ENCODE data around the gene NEK1.
A peak's percentile ranks its signal among the peaks of the same experiment; 100 is the strongest.

NEK1 gene

GRCh38 chr4:169612871-169613859 is 782 bp upstream of the NEK1 start:
- Histone ChIP-seq H4K20me1 (ENCODE audit: insufficient read depth, low read length) (no peaks in the 10 kb centered on the region), H3K4me1 (ENCODE audit: low read length) (peaks cover 9% of the 10 kb centered on the region), H3F3A (ENCODE audit: insufficient read depth, low read length) (peaks cover 20% of the 10 kb centered on the region), H3K4me2 (ENCODE audit: low read depth, low read length) (peak overlapping the region; percentile 89), H3K4me3 (ENCODE audit: low read length) (peak overlapping the region; percentile 63), H3K27ac (ENCODE audit: low read length) (peak overlapping the region; percentile 97; the same call in 1 of the 2 replicates), H3K36me3 (replicated peaks; ENCODE audit: insufficient read depth, low read length) (no peaks in the 10 kb centered on the region), H2AFZ (ENCODE audit: low read length) (peak overlapping the region; percentile 54), H3K27me3 (replicated peaks; ENCODE audit: insufficient read depth, low read length) (no peaks in the 10 kb centered on the region), H3K79me2 (ENCODE audit: low read length) (peaks cover 21% of the 10 kb centered on the region), H3K9me2 (replicated peaks; ENCODE audit: insufficient read depth, low read length) (no peaks in the 10 kb centered on the region), H3K9ac (ENCODE audit: low read length) (peak overlapping the region; percentile 50; the same call in 1 of the 2 replicates), H3K9me3 (replicated peaks; ENCODE audit: insufficient read depth, low read length) (no peaks in the 10 kb centered on the region)
- peak; percentile 75 for DNase-seq
- TF ChIP-seq EZH2phosphoT487 (IDR thresholded peaks at IDR 0.05; ENCODE audit: low read length) (no peak), EZH2 (optimal IDR thresholded peaks at IDR 0.05; ENCODE audit: low read depth, low read length) (no peak), CTCF (IDR thresholded peaks at IDR 0.05; ENCODE audit: low read length) (peak; percentile 76)

GRCh38 chr4:169611157-169611556 is 1.2 kb downstream of the NEK1 start:
- Histone ChIP-seq H3K27ac (ENCODE audit: low read length) (peak overlapping the region; percentile 97; the same call in 1 of the 2 replicates), H3K4me1 (ENCODE audit: low read length) (peaks cover 9% of the 10 kb centered on the region), H3K27me3 (replicated peaks; ENCODE audit: insufficient read depth, low read length) (no peaks in the 10 kb centered on the region), H3K4me2 (ENCODE audit: low read depth, low read length) (peak overlapping the region; percentile 73), H2AFZ (ENCODE audit: low read length) (no peak overlapping the region; the same call in 1 of the 2 replicates), H3K79me2 (ENCODE audit: low read length) (peaks cover 32% of the 10 kb centered on the region), H4K20me1 (ENCODE audit: insufficient read depth, low read length) (no peaks in the 10 kb centered on the region), H3K36me3 (replicated peaks; ENCODE audit: insufficient read depth, low read length) (no peaks in the 10 kb centered on the region), H3K4me3 (ENCODE audit: low read length) (peak overlapping the region; percentile 78), H3F3A (ENCODE audit: insufficient read depth, low read length) (peaks cover 20% of the 10 kb centered on the region), H3K9ac (ENCODE audit: low read length) (peak overlapping the region; percentile 93; the same call in 1 of the 2 replicates), H3K9me3 (replicated peaks; ENCODE audit: insufficient read depth, low read length) (no peaks in the 10 kb centered on the region), H3K9me2 (replicated peaks; ENCODE audit: insufficient read depth, low read length) (no peaks in the 10 kb centered on the region)
- no peak for DNase-seq
- TF ChIP-seq EZH2phosphoT487 (IDR thresholded peaks at IDR 0.05; ENCODE audit: low read length) (no peak), CTCF (IDR thresholded peaks at IDR 0.05; ENCODE audit: low read length) (no peak), EZH2 (optimal IDR thresholded peaks at IDR 0.05; ENCODE audit: low read depth, low read length) (no peak)

GRCh38 chr4:169604903-169605331 is 7.5 kb downstream of the NEK1 start:
- H3K4me2 ChIP-seq (ENCODE audit: low read depth, low read length) = no peak overlapping the region
- no peak for DNase-seq
- peaks cover 26% of the 10 kb centered on the region for H3K79me2 ChIP-seq (ENCODE audit: low read length)
- H3K4me3 ChIP-seq (ENCODE audit: low read length) = no peak overlapping the region
- no peak overlapping the region for H3K9ac ChIP-seq (ENCODE audit: low read length)
- no peaks in the 10 kb centered on the region for H3F3A ChIP-seq (ENCODE audit: insufficient read depth, low read length)
- no peak overlapping the region for H3K27ac ChIP-seq (ENCODE audit: low read length)
- H2AFZ ChIP-seq (ENCODE audit: low read length) = no peak overlapping the region
- TF ChIP-seq EZH2phosphoT487 (IDR thresholded peaks at IDR 0.05; ENCODE audit: low read length) (no peak), CTCF (IDR thresholded peaks at IDR 0.05; ENCODE audit: low read length) (no peak), EZH2 (optimal IDR thresholded peaks at IDR 0.05; ENCODE audit: low read depth, low read length) (no peak)
- H4K20me1 ChIP-seq (ENCODE audit: insufficient read depth, low read length) = no peaks in the 10 kb centered on the region
- no peaks in the 10 kb centered on the region for H3K27me3 ChIP-seq (replicated peaks; ENCODE audit: insufficient read depth, low read length)
- no peaks in the 10 kb centered on the region for H3K9me3 ChIP-seq (replicated peaks; ENCODE audit: insufficient read depth, low read length)
- H3K4me1 ChIP-seq (ENCODE audit: low read length) = no peaks in the 10 kb centered on the region
- no peaks in the 10 kb centered on the region for H3K9me2 ChIP-seq (replicated peaks; ENCODE audit: insufficient read depth, low read length)
- 0 out of 2 replicates have a peak, but pooled peaks cover 9% of the 10 kb centered on the region for H3K36me3 ChIP-seq (replicated peaks; ENCODE audit: insufficient read depth, low read length)

Data from MM.1S (cell line).